ENCODE measurements around the gene ZC3H18.

DNA sequence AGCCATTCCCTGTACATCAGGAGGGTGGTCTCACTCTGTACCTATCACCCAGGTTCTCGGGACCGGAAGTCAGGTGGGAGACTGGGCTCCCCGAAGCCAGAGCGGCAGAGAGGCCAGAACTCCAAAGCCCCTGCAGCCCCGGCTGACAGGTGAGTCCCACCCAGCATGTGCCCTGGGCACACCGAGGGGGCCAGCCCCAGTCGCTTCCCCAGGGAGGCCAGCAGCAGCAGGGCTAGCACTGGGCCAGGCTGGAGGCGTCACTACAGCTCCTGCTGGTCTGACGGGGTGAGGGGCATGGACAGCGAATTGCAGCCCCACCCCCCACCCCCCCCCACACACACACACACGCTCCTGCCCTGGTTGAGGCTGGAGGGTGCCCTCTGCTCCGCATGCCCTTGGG, 60.2 kb downstream of the ZC3H18 start:
- TF ChIP-seq, protein P1, sequence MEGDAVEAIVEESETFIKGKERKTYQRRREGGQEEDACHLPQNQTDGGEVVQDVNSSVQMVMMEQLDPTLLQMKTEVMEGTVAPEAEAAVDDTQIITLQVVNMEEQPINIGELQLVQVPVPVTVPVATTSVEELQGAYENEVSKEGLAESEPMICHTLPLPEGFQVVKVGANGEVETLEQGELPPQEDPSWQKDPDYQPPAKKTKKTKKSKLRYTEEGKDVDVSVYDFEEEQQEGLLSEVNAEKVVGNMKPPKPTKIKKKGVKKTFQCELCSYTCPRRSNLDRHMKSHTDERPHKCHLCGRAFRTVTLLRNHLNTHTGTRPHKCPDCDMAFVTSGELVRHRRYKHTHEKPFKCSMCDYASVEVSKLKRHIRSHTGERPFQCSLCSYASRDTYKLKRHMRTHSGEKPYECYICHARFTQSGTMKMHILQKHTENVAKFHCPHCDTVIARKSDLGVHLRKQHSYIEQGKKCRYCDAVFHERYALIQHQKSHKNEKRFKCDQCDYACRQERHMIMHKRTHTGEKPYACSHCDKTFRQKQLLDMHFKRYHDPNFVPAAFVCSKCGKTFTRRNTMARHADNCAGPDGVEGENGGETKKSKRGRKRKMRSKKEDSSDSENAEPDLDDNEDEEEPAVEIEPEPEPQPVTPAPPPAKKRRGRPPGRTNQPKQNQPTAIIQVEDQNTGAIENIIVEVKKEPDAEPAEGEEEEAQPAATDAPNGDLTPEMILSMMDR (IDR thresholded peaks at IDR 0.05; ENCODE audit: insufficient read depth, low read length) = no peak
- no peak for TF ChIP-seq POLR2AphosphoS5 (IDR thresholded peaks at IDR 0.05; ENCODE audit: low read depth)
- TF ChIP-seq, protein P2, sequence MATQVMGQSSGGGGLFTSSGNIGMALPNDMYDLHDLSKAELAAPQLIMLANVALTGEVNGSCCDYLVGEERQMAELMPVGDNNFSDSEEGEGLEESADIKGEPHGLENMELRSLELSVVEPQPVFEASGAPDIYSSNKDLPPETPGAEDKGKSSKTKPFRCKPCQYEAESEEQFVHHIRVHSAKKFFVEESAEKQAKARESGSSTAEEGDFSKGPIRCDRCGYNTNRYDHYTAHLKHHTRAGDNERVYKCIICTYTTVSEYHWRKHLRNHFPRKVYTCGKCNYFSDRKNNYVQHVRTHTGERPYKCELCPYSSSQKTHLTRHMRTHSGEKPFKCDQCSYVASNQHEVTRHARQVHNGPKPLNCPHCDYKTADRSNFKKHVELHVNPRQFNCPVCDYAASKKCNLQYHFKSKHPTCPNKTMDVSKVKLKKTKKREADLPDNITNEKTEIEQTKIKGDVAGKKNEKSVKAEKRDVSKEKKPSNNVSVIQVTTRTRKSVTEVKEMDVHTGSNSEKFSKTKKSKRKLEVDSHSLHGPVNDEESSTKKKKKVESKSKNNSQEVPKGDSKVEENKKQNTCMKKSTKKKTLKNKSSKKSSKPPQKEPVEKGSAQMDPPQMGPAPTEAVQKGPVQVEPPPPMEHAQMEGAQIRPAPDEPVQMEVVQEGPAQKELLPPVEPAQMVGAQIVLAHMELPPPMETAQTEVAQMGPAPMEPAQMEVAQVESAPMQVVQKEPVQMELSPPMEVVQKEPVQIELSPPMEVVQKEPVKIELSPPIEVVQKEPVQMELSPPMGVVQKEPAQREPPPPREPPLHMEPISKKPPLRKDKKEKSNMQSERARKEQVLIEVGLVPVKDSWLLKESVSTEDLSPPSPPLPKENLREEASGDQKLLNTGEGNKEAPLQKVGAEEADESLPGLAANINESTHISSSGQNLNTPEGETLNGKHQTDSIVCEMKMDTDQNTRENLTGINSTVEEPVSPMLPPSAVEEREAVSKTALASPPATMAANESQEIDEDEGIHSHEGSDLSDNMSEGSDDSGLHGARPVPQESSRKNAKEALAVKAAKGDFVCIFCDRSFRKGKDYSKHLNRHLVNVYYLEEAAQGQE (IDR thresholded peaks at IDR 0.05; ENCODE audit: insufficient replicate concordance, low read depth) = no peak
- TF ChIP-seq GABPA (IDR thresholded peaks at IDR 0.05; ENCODE audit: low read depth) = no peak

Data from HL-60 (cell line).